K562 (cell line): ENCODE data around the gene BEST4. TPM values are rescaled to one million over a fixed set of nuclear protein-coding genes. Genes with fewer than 3 reads are reported as not detected.
A peak's percentile ranks its signal among the peaks of the same experiment; 100 is the strongest.

Experiments used
- ELF1 ChIP-seq: fragments of 200-800 bp; sonication (Bioruptor generic); IDR thresholded peaks from 2 replicates; pipeline ENCODE4 v1.6.1; 2016; ENCODE audit warnings: missing genetic modification characterization, missing compliant biosample characterization
- ELF2 ChIP-seq: fragments of 250-450 bp; sonication (Bioruptor Pico); IDR thresholded peaks from 2 replicates; pipeline ENCODE4 v1.5.0; 2021; ENCODE audit warnings: mild to moderate bottlenecking
- ETV1 ChIP-seq: fragments of 450-650 bp; conservative IDR thresholded peaks from 2 replicates; pipeline ENCODE4 v1.6.1; 2016; ENCODE audit warnings: missing genetic modification characterization, control low read depth, low read depth, missing compliant biosample characterization
- FOXP4 ChIP-seq: sonication (generic); formaldehyde crosslinking; IDR thresholded peaks from 2 replicates; pipeline ENCODE4 v1.8.0; 2022; ENCODE audit warnings: mild to moderate bottlenecking, missing genetic modification reagents, borderline replicate concordance
- HCFC1 ChIP-seq: IDR thresholded peaks from 2 replicates; pipeline ENCODE4 v1.6.1; 2012; ENCODE audit warnings: low read depth, low read length, improper control_type of control experiment
- HNRNPL ChIP-seq: fragments of 200-400 bp; formaldehyde crosslinking; IDR thresholded peaks from 2 replicates; pipeline ENCODE4 v1.6.1; 2017; ENCODE audit warnings: low read depth, mild to moderate bottlenecking, low read length
- HSF4 ChIP-seq: fragments of 250-450 bp; sonication (Bioruptor Pico); IDR thresholded peaks from 2 replicates; pipeline ENCODE4 v2.1.2; 2022; ENCODE audit warnings: mild to moderate bottlenecking, moderate library complexity, borderline replicate concordance
- L3MBTL2 ChIP-seq: fragments of 450-650 bp; IDR thresholded peaks from 2 replicates; pipeline ENCODE4 v1.6.1; 2016; ENCODE audit warnings: mild to moderate bottlenecking, moderate library complexity
- MCM7 ChIP-seq, 2 experiments: fragments of 450-650 bp; IDR thresholded peaks; 2 replicates each; pipeline ENCODE4 v1.6.1; 2016 to 2018
- PHTF2 ChIP-seq: fragments of 250-450 bp; sonication (Bioruptor Pico); IDR thresholded peaks from 2 replicates; pipeline ENCODE4 v1.5.0; 2021; ENCODE audit warnings: mild to moderate bottlenecking
- POLR2AphosphoS2 ChIP-seq: IDR thresholded peaks from 2 replicates; pipeline ENCODE4 v1.6.1; 2012; ENCODE audit warnings: low read length, improper control_type of control experiment
- PREB ChIP-seq: sonication (generic); formaldehyde crosslinking; IDR thresholded peaks from 2 replicates; pipeline ENCODE4 v1.8.1; 2023; ENCODE audit warnings: mild to moderate bottlenecking, missing genetic modification reagents
- PTBP1 ChIP-seq: fragments of 200-400 bp; formaldehyde crosslinking; IDR thresholded peaks from 2 replicates; pipeline ENCODE4 v1.6.1; 2017; ENCODE audit warnings: low read depth, low read length
- RBFOX2 ChIP-seq: fragments of 200-400 bp; formaldehyde crosslinking; IDR thresholded peaks from 2 replicates; pipeline ENCODE4 v1.6.1; 2017; ENCODE audit warnings: low read depth, mild to moderate bottlenecking, low read length, moderate library complexity
- RBM17 ChIP-seq: fragments of 200-400 bp; formaldehyde crosslinking; IDR thresholded peaks from 2 replicates; pipeline ENCODE4 v1.6.1; 2017; ENCODE audit warnings: low read depth, mild to moderate bottlenecking, low read length, borderline replicate concordance
- SIN3B ChIP-seq: fragments of 450-650 bp; IDR thresholded peaks from 2 replicates; pipeline ENCODE4 v1.6.1; 2017; ENCODE audit warnings: low read depth, mild to moderate bottlenecking, moderate library complexity
- SMC3 ChIP-seq: conservative IDR thresholded peaks from 2 replicates; pipeline ENCODE4 v1.6.1; 2011; ENCODE audit warnings: low read depth, low read length, improper control_type of control experiment; ENCODE audit not compliant: insufficient read depth
- SRF ChIP-seq, 2 experiments: fragments of 250-450, 450-650 bp in 1 of 2; sonication (Bioruptor Pico) in 1 of 2; sonication (generic) in 1 of 2; formaldehyde crosslinking; IDR thresholded peaks; 2 replicates each; pipeline versions ENCODE4 v1.5.0 to v1.5.1; 2020 to 2022; ENCODE audit warnings: mild to moderate bottlenecking in 1 of 2, missing genetic modification reagents in 1 of 2
- ZBTB34 ChIP-seq: fragments of 250-450 bp; sonication (Bioruptor Pico); IDR thresholded peaks from 2 replicates; pipeline ENCODE4 v1.8.0; 2021; ENCODE audit warnings: mild to moderate bottlenecking, moderate library complexity
- ZC3H11A ChIP-seq: IDR thresholded peaks from 2 replicates; pipeline ENCODE4 v1.6.1; 2012; ENCODE audit warnings: low read depth, low read length, improper control_type of control experiment
- ZNF347 ChIP-seq: fragments of 450-650 bp; formaldehyde crosslinking; IDR thresholded peaks from 2 replicates; pipeline ENCODE4 v1.4.0; 2020; ENCODE audit warnings: low read depth, mild to moderate bottlenecking, moderate library complexity
- ZNF431 ChIP-seq: sonication (generic); formaldehyde crosslinking; IDR thresholded peaks from 2 replicates; pipeline ENCODE4 v1.8.0; 2022; ENCODE audit warnings: mild to moderate bottlenecking, missing genetic modification reagents
- ZNF695 ChIP-seq: fragments of 450-650 bp; formaldehyde crosslinking; IDR thresholded peaks from 2 replicates; pipeline ENCODE4 v1.4.0; 2020; ENCODE audit warnings: mild to moderate bottlenecking, moderate library complexity
- ZNF707 ChIP-seq: fragments of 250-450 bp; sonication (Bioruptor Pico); conservative IDR thresholded peaks from 2 replicates; pipeline ENCODE4 v1.8.0; 2022; ENCODE audit warnings: inconsistent platforms, mild to moderate bottlenecking, moderate library complexity
- ZNF766 ChIP-seq: fragments of 200-800 bp; sonication (Bioruptor generic); conservative IDR thresholded peaks from 2 replicates; pipeline ENCODE4 v1.6.1; 2016; ENCODE audit warnings: missing genetic modification characterization, missing compliant biosample characterization
- polyA plus RNA-seq, 8 experiments: library from polyadenylated mRNA; depleted of rRNA in 4 of 8; stranded (reverse) in 5 of 8; unstranded in 3 of 8; fragments of >200 nt; fragmentation: Nextera tagmentation in 2 of 8; fragmentation: Illumina TruSeq in 1 of 8; extraction: Ambion mirVana in 2 of 8; extraction: Trizol in 1 of 8; gene quantifications; 2 replicates each; pipeline versions ENCODE4 v1.2.1 to v1.2.3, GENCODE V29; 2011 to 2014; ENCODE audit warnings: inconsistent platforms in 1 of 8, missing spikeins in 1 of 8
- total RNA-seq, 7 experiments: library from RNA; depleted of rRNA in 6 of 7; stranded (reverse); fragments of >200 nt in 6 of 7; fragmentation: Illumina TruSeq in 2 of 7; extraction: Trizol in 2 of 7; gene quantifications; 2 replicates each; pipeline versions ENCODE4 v1.2.1 to v1.2.3, GENCODE V29; 2011 to 2021; ENCODE audit warnings: low replicate concordance in 1 of 7

BEST4 gene
- total and polyA plus RNA-seq, 9 of the 15 experiments (the other 6 are each of a cell fraction or from before 2014, with no cell fraction given) = 0.07 to 0.11 TPM; not detected in 7

- TF ChIP-seq PREB (no peak), L3MBTL2 (peak; percentile 97), ZNF695 (CRISPR knock-in tag) (no peak), ZBTB34 (CRISPR knock-in tag) (no peak), ZC3H11A (peak; percentile 65; the same call in 1 of the 2 replicates), ZNF766 (CRISPR knock-in tag) (0 out of 2 replicates have a peak, but pooled peaks have one; percentile 60), HCFC1 (no peak), PTBP1 (0 out of 2 replicates have a peak, but pooled peaks have one; percentile 31), MCM7 (IDR thresholded peaks at IDR 0.05) (no peak), SMC3 (peak; percentile 49; the same call in 1 of the 2 replicates), ZNF347 (no peak), FOXP4 (CRISPR knock-in tag) (no peak), HSF4 (CRISPR knock-in tag) (no peak), ZNF707 (0 out of 2 replicates have a peak, but pooled peaks have one; percentile 27), POLR2AphosphoS2 (no peak), PHTF2 (CRISPR knock-in tag) (no peak), ZNF431 (CRISPR knock-in tag) (0 out of 2 replicates have a peak, but pooled peaks have one; percentile 48), RBM17 (no peak), ETV1 (peak; percentile 63), ELF1 (tag) (no peak; the same call in 1 of the 2 replicates), SIN3B (peak; percentile 51), RBFOX2 (peak; percentile 98), ELF2 (no peak), HNRNPL (peak; percentile 97), SRF (CRISPR knock-in tag; IDR thresholded peaks at IDR 0.05) (peak in 1 of 2 experiments; percentile 52; a peak in 2 of 4 replicates)
These were observed 12.0 kb upstream of the BEST4 start, which contains the start of gene PLK3 (continued) for GRCh38 chr1:44799770-44800584.
